Cardiac fibroblast (primary cell): Measurements from ENCODE around the gene NXN.

Experiments
- DNase-seq, 2 donors: peaks; one replicate each; pipeline versions ENCODE4 v3.0.0 to v3.0.0-alpha.2; 2010; ENCODE audit warnings: low read depth in 2 of 2
- H3K4me3 ChIP-seq, 2 donors: replicated peaks in 1 of 2; 1 replicate in 1 of 2; 2 replicates in 1 of 2; pipeline ENCODE4 v1.5.1; 2011; ENCODE audit warnings: low read depth in 2 of 2, low read length in 2 of 2, mild to moderate bottlenecking in 2 of 2, moderate library complexity in 1 of 2
- TF ChIP-seq, protein P1 (sequence below): IDR thresholded peaks from one replicate; pipeline ENCODE4 v1.5.1; 2011; ENCODE audit warnings: low read depth, mild to moderate bottlenecking, low read length, inconsistent platforms

NXN gene

DNA sequence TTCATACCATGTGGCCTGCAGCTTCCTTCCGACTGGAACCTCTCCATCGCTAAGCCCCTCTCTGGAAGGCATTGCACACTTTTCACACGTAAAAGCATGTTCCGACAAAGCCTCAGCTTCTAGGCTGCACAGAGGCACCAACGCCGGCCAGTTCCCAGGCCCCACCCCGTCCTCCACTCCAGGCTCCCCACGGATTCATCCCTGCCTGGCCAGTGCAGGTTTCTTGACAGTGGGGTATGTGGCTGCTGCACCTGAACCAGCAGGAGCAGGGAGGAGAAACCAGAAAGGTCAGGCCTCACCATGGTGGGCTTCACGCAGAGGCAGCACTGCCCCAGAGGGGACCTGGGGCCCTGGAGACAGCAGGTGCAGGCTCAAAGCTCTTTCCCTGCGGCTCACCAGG, 31.6 kb upstream of the NXN start:
- TF ChIP-seq, protein P1, sequence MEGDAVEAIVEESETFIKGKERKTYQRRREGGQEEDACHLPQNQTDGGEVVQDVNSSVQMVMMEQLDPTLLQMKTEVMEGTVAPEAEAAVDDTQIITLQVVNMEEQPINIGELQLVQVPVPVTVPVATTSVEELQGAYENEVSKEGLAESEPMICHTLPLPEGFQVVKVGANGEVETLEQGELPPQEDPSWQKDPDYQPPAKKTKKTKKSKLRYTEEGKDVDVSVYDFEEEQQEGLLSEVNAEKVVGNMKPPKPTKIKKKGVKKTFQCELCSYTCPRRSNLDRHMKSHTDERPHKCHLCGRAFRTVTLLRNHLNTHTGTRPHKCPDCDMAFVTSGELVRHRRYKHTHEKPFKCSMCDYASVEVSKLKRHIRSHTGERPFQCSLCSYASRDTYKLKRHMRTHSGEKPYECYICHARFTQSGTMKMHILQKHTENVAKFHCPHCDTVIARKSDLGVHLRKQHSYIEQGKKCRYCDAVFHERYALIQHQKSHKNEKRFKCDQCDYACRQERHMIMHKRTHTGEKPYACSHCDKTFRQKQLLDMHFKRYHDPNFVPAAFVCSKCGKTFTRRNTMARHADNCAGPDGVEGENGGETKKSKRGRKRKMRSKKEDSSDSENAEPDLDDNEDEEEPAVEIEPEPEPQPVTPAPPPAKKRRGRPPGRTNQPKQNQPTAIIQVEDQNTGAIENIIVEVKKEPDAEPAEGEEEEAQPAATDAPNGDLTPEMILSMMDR = no peak
- H3K4me3 ChIP-seq = no peak overlapping the region
- DNase-seq = no peak

DNA sequence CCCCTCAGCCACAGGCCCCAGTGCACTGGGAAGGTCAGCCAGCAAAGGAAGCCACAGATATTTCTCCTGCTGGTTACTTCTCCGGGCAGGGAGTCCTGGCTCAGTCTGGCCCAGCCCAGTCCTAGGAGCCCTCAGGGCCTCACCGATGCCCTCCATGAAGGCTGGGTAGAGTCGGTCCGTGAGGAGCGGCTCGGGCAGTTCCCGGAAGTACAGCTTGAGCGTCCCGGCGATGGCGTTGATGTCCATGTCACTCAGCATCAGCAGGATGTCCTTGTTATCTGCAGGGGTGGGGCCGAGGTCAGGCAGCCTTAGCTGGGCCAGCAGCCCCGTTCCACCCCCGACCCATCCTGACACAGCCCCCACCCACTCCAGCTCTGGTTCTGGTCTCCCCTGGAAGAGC, 31.0 kb upstream of the NXN start:
- no peak overlapping the region for H3K4me3 ChIP-seq
- TF ChIP-seq, protein P1 = no peak
- no peak for DNase-seq

DNA sequence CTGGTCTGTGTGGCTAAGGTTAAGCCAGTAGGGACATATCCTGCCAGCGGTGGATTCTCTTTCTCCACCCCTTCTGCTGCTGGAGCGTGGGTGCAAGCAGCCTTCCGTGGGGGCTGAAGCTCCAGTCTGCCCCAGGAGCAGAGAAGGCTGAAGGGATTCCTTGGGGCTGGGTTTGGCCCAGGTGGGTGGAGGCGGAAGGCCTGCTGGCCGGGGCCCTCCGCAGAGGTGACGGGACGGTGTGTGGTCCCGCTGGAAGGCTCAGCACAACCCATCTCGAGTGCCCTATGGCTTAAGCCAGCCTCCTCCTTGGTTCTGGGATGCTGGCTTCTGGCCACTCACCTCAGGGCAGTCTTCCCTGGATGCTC, 30.5 kb upstream of the NXN start:
- H3K4me3 ChIP-seq = no peak overlapping the region
- no peak for DNase-seq
- TF ChIP-seq, protein P1 = no peak

DNA sequence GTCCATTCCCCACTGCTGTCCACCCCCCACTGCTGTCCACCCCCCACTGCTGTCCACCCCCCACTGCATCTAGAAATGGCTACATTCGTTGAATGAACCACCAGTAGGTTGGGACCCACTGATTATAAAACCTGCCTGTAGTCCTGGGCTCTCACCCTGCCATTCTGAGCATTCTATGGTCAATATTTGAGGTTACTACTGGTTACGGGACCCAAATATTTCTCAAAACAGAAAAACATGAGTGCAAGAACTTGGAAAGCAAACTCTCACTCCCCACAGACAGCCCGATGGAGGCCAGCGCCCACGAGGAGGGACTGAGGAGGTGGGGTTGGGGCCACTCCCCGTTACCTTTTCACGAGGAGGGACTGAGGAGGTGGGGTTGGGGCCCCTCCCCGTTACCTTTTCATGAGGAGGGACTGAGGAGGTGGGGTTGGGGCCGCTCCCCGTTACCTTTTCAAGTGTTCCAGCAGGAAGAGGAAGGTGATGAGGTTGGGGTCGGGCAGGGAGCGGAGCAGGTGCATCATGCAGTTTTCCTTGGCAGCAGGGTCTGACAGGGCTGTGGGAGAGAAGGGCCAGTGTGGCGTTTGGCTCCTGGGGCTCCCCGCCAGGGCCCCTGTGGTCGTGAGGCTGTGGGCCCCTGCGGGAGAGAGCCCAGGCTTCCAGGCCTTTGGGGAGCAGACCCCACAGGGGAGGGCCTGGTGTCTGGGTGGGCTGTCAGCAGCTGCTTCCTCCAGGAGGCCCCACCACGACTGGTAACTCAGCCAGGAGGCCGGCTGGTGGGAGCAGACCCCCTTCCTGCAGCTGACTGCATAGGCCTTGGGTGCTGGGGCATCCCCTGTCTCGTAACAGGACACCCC, 29.9 kb upstream of the NXN start:
- TF ChIP-seq, protein P1 = no peak
- no peak for DNase-seq

DNA sequence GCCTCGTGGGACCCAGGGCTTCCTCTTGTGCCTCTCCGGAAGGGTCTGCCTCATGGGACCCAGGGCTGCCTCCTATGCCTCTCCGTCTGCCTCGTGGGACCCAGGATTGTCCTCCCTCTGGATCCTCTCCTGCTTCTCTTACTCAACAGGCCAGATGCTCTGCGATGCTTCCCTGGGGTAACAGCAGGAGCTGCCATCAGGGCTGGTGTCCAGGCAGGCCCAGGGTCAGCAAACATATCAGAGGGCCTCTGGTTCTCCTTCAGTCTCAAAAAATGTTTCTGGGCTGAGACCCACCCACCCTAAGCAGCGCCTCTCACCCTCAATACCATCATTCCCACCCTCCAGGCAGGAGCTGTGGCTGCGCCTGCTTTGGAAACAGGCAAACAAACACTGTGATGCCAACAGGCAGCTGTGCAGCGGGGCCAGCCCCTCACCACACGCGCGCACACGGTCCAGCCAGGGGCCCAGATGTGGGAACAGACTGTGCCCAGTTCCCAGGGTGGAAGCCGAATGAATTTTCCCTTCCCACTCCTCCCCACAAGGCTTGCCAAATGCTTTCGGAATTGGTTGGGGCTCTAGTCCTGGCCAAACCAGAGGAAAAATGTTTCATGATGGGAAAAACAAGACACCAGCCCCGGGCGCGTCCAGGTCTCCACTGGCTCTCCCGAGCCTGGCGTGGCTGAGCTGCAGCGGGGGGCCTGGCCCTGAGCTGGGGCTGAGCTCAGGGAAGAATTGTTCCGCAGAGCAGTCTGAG, 28.6 kb upstream of the NXN start:
- H3K4me3 ChIP-seq = no peak overlapping the region
- DNase-seq = no peak
- TF ChIP-seq, protein P1 = no peak

More for the DNA sequence above, 29.9 kb upstream of the NXN start:
- no peak overlapping the region for H3K4me3 ChIP-seq

DNA sequence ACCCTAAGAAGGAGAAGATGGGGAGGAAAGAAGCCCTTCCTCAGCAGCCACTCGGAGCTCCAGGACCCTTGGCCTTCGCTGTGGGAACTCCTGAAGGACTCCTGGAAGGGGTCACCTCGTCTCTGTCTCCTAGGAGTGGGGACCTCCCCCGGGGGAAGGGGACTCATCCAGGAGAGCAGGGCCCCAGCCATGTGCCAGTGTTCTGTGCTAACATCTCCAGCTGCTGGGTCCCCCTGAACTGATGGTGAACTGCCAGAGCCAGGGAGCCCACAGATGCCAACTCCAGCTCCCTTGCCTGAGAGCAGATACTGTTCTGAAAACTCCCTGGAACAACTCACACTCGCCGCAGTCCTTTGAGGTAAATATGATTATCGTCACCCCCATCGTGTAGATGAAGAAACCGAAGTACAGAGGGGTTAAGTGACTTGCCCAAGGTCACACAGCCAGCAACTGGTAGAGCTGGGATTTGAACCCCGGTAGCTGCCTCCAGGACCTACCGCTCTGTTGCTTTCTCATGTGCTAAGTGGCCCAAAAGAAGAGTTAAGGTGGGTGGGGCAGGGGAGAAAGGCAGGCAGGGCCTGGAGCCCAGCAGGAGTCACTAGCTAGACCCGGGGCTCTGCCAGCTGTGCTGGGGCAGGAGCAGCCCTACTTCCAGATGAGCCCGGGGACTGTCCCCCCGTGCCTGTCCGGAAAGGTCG, 27.9 kb upstream of the NXN start:
- TF ChIP-seq, protein P1 = no peak
- DNase-seq = no peak
- H3K4me3 ChIP-seq = no peak overlapping the region
